ENCODE results near the gene RASAL3.

DNA sequence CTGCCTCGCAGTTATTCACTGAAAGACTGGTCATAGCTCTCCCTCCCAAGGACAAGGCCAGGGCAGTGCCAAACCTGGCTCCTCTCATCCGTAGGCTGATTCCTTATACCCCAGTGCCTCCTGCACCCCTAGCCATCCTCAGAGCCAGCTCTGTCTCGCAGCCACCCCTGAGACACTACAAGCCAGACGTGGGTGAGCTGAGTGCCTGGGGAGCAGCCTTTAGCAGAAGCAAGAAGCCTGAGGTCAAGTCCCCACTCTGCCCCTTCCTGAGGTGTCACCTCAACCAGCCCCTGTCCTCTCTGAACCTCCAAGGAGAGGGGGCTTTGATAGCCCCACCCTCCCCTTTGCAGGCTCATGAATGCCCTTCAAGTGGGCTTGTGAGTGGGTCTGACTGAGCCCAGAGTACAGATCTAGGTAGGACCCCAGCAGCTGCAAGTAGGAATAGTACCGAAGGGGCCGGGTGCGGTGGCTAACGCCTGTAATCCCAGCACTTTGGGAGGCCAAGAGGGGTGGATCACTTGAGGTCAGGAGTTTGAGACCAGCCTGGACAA lies 30.8 kb downstream of the RASAL3 start:
- TF ChIP-seq POLR2A (IDR thresholded peaks at IDR 0.05) = no peak
- TF ChIP-seq, protein P1, sequence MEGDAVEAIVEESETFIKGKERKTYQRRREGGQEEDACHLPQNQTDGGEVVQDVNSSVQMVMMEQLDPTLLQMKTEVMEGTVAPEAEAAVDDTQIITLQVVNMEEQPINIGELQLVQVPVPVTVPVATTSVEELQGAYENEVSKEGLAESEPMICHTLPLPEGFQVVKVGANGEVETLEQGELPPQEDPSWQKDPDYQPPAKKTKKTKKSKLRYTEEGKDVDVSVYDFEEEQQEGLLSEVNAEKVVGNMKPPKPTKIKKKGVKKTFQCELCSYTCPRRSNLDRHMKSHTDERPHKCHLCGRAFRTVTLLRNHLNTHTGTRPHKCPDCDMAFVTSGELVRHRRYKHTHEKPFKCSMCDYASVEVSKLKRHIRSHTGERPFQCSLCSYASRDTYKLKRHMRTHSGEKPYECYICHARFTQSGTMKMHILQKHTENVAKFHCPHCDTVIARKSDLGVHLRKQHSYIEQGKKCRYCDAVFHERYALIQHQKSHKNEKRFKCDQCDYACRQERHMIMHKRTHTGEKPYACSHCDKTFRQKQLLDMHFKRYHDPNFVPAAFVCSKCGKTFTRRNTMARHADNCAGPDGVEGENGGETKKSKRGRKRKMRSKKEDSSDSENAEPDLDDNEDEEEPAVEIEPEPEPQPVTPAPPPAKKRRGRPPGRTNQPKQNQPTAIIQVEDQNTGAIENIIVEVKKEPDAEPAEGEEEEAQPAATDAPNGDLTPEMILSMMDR (IDR thresholded peaks at IDR 0.05) = no peak
